HUES64 (cell line): ENCODE results near the gene DISC1.
"Not testable (repeated sequence)": the region's sequence is repeated elsewhere in the genome, so short reads cannot be mapped to it uniquely, and the experiment has no call there.

Source experiments
- H3K27ac ChIP-seq: 2 replicates; pipeline ENCODE4 v1.7.0; 2013; ENCODE audit warnings: low read depth, low read length, inconsistent platforms
- H3K27me3 ChIP-seq: 2 replicates; pipeline ENCODE4 v1.6.1; 2013; ENCODE audit warnings: mild to moderate bottlenecking, low read length; ENCODE audit not compliant: insufficient read depth
- H3K36me3 ChIP-seq: 2 replicates; pipeline ENCODE4 v1.6.1; 2013; ENCODE audit warnings: mild to moderate bottlenecking, low read length; ENCODE audit not compliant: insufficient read depth
- H3K4me1 ChIP-seq: 2 replicates; pipeline ENCODE4 v1.6.1; 2013; ENCODE audit warnings: mild to moderate bottlenecking, low read length, moderate library complexity; ENCODE audit not compliant: insufficient read depth
- H3K4me3 ChIP-seq: 2 replicates; pipeline ENCODE4 v1.5.1; 2013; ENCODE audit warnings: mild to moderate bottlenecking, low read length, moderate library complexity
- H3K9ac ChIP-seq: 2 replicates; pipeline ENCODE4 v1.6.1; 2013; ENCODE audit warnings: mild to moderate bottlenecking, low read depth, low read length
- H3K9me3 ChIP-seq: 2 replicates; pipeline ENCODE4 v1.6.1; 2013; ENCODE audit warnings: low read depth, low read length; ENCODE audit not compliant: insufficient read depth
- WGBS: fragments of 150-250, 120-280 bp; methylation state at CpG from one replicate; pipeline ENCODE4 v1.1.7; 2013; ENCODE audit warnings: missing lambda C conversion rate; 5-methylcytosine and 5-hydroxymethylcytosine counted together

Gene DISC1

DNA sequence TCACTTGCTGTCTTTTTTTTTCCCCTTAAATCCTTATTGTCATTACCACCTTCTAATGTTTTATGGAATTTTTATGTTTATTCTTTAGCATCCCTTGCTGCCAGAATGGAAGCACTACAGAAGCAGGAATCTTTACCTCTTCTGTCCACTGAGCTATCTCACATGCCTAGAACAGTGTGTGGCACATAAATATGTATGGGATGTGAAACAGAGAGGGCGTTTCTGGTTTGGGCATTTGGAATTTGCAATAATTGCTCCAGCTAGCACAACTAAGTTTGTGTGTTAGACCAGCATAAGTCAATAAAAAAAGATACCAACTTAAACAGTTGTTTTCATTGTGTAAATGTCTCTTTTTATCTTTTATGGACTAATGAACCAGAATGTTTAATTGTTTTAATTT is 330.8 kb downstream of the DISC1 start:
- no peaks in the 10 kb centered on the region for H3K9me3 ChIP-seq
- WGBS: 82% methylated on average over 1 of the region's 1 CpG
- H3K4me3 ChIP-seq: no peak overlapping the region

GRCh38 chr1:231958448-231958847 is 331.9 kb downstream of the DISC1 start:
- Histone ChIP-seq H3K36me3 (no peaks in the 10 kb centered on the region), H3K4me1 (no peaks in the 10 kb centered on the region), H3K27me3 (no peaks in the 10 kb centered on the region), H3K4me3 (no peak overlapping the region), H3K9ac (no peak overlapping the region), H3K9me3 (no peaks in the 10 kb centered on the region), H3K27ac (no peak overlapping the region)
- 91% methylated on average over 4 of the region's 4 CpGs for WGBS

More for the DNA sequence above, 330.8 kb downstream of the DISC1 start:
- Histone ChIP-seq H3K36me3 (no peaks in the 10 kb centered on the region), H3K9ac (no peak overlapping the region), H3K27me3 (no peaks in the 10 kb centered on the region), H3K4me1 (no peaks in the 10 kb centered on the region), H3K27ac (no peak overlapping the region)

DNA sequence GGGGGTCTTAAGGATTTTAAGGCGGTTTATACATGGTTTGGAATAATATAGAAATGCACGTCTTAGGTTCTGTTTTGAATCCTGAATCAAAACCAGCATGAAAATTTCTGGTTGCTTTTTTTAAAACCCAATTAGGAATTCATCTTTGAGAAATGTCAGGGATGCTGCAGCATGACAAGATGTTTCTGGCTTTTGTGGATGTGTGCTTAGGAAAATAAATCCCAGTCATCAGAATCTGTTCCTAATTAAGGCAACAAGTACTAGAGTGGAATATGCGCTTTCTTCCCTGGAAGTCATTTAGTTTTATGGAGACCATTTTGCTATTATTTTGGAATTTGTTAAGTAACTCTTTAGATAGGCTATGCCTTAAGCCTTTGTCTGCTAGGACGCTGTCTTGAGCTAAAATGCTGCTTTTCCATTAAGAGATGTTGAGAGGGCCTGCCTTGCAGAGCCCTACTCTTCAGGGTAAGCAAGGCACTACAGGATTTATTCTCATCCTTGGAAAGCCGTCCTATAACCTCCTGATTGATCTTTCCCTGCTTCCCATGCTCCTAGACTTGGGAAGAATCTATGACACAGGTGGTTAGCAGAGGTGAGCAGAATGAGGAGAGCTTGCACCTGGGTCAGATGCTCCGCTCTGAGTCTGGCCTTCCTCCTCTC is 332.8 kb downstream of the DISC1 start:
- H3K9ac ChIP-seq: no peak overlapping the region
- no peak overlapping the region for H3K27ac ChIP-seq
- no peaks in the 10 kb centered on the region for H3K4me1 ChIP-seq
- H3K4me3 ChIP-seq: no peak overlapping the region
- no peaks in the 10 kb centered on the region for H3K36me3 ChIP-seq
- H3K27me3 ChIP-seq: no peaks in the 10 kb centered on the region
- 95% methylated on average over 6 of the region's 6 CpGs for WGBS
- H3K9me3 ChIP-seq: no peaks in the 10 kb centered on the region

DNA sequence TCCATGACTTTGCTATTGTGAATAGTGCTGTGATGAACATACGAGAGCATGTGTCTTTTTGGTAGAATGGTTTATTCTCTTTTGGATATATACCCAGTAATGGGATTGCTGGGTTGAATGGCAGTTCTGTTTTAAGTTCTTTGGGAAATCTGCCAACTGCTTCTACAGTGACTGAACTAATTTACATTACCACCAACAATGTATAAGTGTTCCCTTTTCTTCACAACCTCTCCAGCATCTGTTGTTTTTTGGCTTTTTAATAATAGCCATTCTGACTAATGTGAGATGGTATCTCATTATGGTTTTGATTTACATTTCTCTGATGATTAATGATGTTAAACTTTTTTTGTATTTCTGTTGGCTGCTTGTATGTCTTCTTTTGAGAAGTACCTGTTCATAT is 335.2 kb downstream of the DISC1 start:
- H3K4me3 ChIP-seq, H3K27ac ChIP-seq, H3K27me3 ChIP-seq, H3K4me1 ChIP-seq, H3K9ac ChIP-seq, H3K9me3 ChIP-seq, H3K36me3 ChIP-seq: not testable (repeated sequence)
- 95% methylated on average over 1 of the region's 1 CpG for WGBS

DNA sequence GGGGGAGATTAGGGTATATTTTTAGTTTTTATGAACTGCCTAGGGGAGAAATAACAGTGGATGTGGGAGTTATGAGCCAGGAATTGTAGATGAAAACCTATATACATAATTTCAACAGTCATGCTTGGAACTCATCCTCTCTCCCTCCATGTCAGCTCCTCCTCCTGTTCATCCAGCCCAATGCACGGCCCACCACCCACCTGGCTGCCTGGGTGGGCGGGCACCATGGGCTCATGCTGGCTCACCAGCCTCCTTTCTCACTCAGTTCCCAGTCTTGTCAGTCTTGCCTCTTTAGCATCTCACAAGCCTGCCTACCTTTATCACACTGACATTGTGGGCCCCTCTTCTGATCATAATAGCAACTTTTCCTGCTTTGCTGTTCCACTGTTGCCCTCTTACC is 336.0 kb downstream of the DISC1 start:
- H3K27me3 ChIP-seq: no peaks in the 10 kb centered on the region
- no peaks in the 10 kb centered on the region for H3K36me3 ChIP-seq
- 79% methylated on average over 2 of the region's 2 CpGs for WGBS

DNA sequence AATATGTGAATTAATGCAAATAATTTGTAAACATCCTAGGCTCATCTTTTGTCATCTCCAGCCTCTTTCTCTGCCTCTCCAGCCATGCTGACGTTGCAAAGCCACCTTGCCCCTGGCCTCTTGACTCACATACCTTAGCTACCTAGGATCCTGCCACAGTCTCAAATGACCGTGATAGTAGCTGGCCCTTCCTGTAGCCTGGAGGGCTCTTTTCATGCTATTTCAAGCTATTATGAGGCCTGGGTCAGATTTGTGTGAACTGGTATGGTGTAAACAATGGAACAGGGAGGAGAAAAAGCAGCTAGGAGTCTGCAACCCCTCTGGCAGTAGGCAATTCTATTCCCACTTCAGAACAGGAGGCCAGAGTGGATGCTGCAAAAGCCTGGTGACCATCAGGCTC is 337.7 kb downstream of the DISC1 start:
- H3K4me3 ChIP-seq: no peak overlapping the region
- H3K36me3 ChIP-seq: no peaks in the 10 kb centered on the region
- 81% methylated on average over 2 of the region's 2 CpGs for WGBS

More for the DNA sequence above, 336.0 kb downstream of the DISC1 start:
- Histone ChIP-seq H3K4me3 (no peak overlapping the region), H3K4me1 (no peaks in the 10 kb centered on the region; the same call in 1 of the 2 replicates), H3K27ac (no peak overlapping the region), H3K9me3 (no peaks in the 10 kb centered on the region), H3K9ac (no peak overlapping the region)

DNA sequence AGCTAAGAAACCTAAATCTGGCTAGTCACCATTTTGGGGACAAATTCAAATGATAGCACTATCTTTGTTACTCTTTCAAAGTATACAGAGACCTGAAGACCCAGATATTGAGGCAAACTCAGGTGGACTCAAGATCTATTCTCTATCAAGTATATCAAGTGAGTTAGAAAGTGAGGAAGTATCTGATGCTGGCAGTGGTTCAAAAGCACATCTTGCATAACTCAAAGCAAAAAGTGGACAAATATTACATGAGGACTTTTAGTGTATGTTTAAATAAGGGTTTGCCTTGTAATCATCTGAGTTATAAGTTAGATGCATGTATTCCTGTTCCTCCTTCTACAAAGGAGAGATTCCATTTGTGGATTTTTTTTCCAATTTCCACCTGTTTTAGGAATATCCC is 338.4 kb downstream of the DISC1 start:
- no peaks in the 10 kb centered on the region for H3K36me3 ChIP-seq
- no peak overlapping the region for H3K27ac ChIP-seq
- H3K27me3 ChIP-seq: no peaks in the 10 kb centered on the region
- no peak overlapping the region for H3K9ac ChIP-seq
- H3K4me1 ChIP-seq: no peaks in the 10 kb centered on the region; the same call in 1 of the 2 replicates
- H3K9me3 ChIP-seq: no peaks in the 10 kb centered on the region
- H3K4me3 ChIP-seq: no peak overlapping the region

More for the DNA sequence above, 337.7 kb downstream of the DISC1 start:
- H3K4me1 ChIP-seq: no peaks in the 10 kb centered on the region; the same call in 1 of the 2 replicates
- H3K27me3 ChIP-seq: no peaks in the 10 kb centered on the region
- H3K9ac ChIP-seq: no peak overlapping the region
- no peak overlapping the region for H3K27ac ChIP-seq
- H3K9me3 ChIP-seq: no peaks in the 10 kb centered on the region

- Histone ChIP-seq H3K9ac (no peak overlapping the region), H3K27me3 (no peaks in the 10 kb centered on the region), H3K9me3 (no peaks in the 10 kb centered on the region), H3K27ac (no peak overlapping the region), H3K4me3 (no peak overlapping the region), H3K36me3 (no peaks in the 10 kb centered on the region), H3K4me1 (no peaks in the 10 kb centered on the region; the same call in 1 of the 2 replicates)
- 80% methylated on average over 2 of the region's 2 CpGs for WGBS
These were observed 339.0 kb downstream of the DISC1 start for GRCh38 chr1:231965615-231966014.

DNA sequence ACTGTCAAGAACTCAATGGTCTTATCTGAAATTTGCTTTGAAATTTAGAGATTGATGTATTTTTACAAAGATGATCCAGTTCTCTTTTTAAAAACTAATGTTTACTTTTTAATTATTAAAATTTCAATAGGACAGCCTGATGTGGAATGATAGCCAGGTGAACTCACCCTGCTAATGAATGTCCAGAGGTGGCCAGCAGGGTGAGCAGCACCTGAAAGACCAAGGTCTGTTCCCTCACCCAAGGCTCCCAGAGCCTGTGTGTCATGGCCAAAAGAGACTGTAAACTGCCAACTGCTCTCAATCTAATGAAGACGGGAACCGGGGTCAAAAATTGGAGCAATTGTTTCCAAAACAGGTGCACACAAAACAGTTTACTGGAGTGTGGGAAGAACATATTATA is 340.4 kb downstream of the DISC1 start:
- H3K27ac ChIP-seq: no peak overlapping the region
- no peaks in the 10 kb centered on the region for H3K9me3 ChIP-seq
- no peak overlapping the region for H3K9ac ChIP-seq
- no peaks in the 10 kb centered on the region for H3K27me3 ChIP-seq
- H3K4me3 ChIP-seq: no peak overlapping the region
- H3K4me1 ChIP-seq: no peaks in the 10 kb centered on the region; the same call in 1 of the 2 replicates
- no peaks in the 10 kb centered on the region for H3K36me3 ChIP-seq
- 91% methylated on average over 2 of the region's 2 CpGs for WGBS

GRCh38 chr1:231969076-231969475 is 342.5 kb downstream of the DISC1 start:
- Histone ChIP-seq H3K9ac (no peak overlapping the region), H3K27ac (no peak overlapping the region), H3K36me3 (no peaks in the 10 kb centered on the region), H3K9me3 (no peaks in the 10 kb centered on the region), H3K4me3 (no peak overlapping the region), H3K4me1 (no peaks in the 10 kb centered on the region; the same call in 1 of the 2 replicates), H3K27me3 (no peaks in the 10 kb centered on the region)
- no CpG with 5 or more reads among the region's 1 CpG for WGBS

DNA sequence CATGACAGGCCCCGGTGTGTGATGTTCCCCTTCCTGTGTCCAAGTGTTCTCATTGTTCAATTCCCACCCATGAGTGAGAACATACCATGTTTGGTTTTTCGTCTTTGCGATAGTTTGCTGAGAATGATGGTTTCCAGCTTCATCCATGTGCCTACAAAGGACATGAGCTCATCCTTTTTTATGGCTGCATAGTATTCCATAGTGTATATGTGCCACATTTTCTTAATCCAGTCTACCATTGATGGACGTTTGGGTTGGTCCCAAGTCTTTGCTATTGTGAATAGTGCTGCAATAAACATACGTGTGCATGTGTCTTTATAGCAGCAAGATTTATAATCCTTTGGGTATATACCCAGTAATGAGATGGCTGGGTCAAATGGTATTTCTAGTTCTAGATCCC is 343.2 kb downstream of the DISC1 start:
- H3K4me1 ChIP-seq, H3K36me3 ChIP-seq, H3K4me3 ChIP-seq, H3K27me3 ChIP-seq, H3K9me3 ChIP-seq, H3K9ac ChIP-seq, H3K27ac ChIP-seq: not testable (repeated sequence)
- 93% methylated on average over 5 of the region's 5 CpGs for WGBS

- Histone ChIP-seq H3K9me3 (no peaks in the 10 kb centered on the region), H3K4me1 (no peaks in the 10 kb centered on the region; the same call in 1 of the 2 replicates), H3K4me3 (no peak overlapping the region), H3K27ac (no peak overlapping the region), H3K27me3 (no peaks in the 10 kb centered on the region), H3K9ac (no peak overlapping the region), H3K36me3 (no peaks in the 10 kb centered on the region)
- 98% methylated on average over 2 of the region's 2 CpGs for WGBS
These were observed 344.1 kb downstream of the DISC1 start for GRCh38 chr1:231970684-231971083.
